B cell (primary cell): ENCODE measurements around the gene ZNF680. TPM values are rescaled to one million over a fixed set of nuclear protein-coding genes. Genes with fewer than 3 reads are reported as not detected.

Experiments used
- ATAC-seq: fragments of 200-7000 bp; cut with Tn5 transposase; one replicate; pipeline ENCODE4 v1.10.0; 2021; ENCODE audit warnings: low read depth, mild to moderate bottlenecking, moderate number of reproducible peaks, moderate library complexity
- CTCF ChIA-PET: fragments of 350-600 bp; sonication (Branson Sonifier 250); formaldehyde crosslinking; loops from one replicate; lab custom pipeline; 2021; ENCODE audit warnings: antibody characterized with exemption, inconsistent platforms; lab: Charles Lee
- POLR2A ChIA-PET: fragments of 350-600 bp; sonication (Branson Sonifier 250); formaldehyde crosslinking; loops from one replicate; lab custom pipeline; 2021; ENCODE audit warnings: antibody characterized with exemption; lab: Charles Lee
- DNase-seq: peaks from one replicate; pipeline ENCODE4 v3.0.0; 2013
- H2AFZ ChIP-seq: 2 replicates; pipeline ENCODE4 v1.6.1; 2012; ENCODE audit warnings: mild to moderate bottlenecking, low read depth, low read length; ENCODE audit not compliant: insufficient read depth, poor library complexity, severe bottlenecking
- H3K27ac ChIP-seq, 2 donors: 1 replicate in 1 of 2; 2 replicates in 1 of 2; pipeline ENCODE4 v1.5.1; 2012 to 2013; ENCODE audit warnings: low read length in 2 of 2, mild to moderate bottlenecking in 2 of 2, moderate library complexity in 1 of 2
- H3K27me3 ChIP-seq, 4 experiments: fragments of 200-600 bp in 1 of 4; sonication (generic) in 1 of 4; replicated peaks in 1 of 4; 1 replicate in 2 of 4; 2 replicates in 2 of 4; pipeline versions ENCODE4 v1.6.1 to v1.7.0; 2013 to 2016; ENCODE audit warnings: low read length in 3 of 4, mild to moderate bottlenecking in 2 of 4, mixed read lengths in 1 of 4, moderate library complexity in 1 of 4; ENCODE audit not compliant: insufficient read depth in 4 of 4, control insufficient read depth in 3 of 4; ENCODE audit errors: control extremely low read depth in 1 of 4
- H3K36me3 ChIP-seq, 2 experiments: replicated peaks in 1 of 2; 1 replicate in 1 of 2; 2 replicates in 1 of 2; pipeline versions ENCODE4 v1.6.1 to v1.7.1; 2013; ENCODE audit warnings: low read length in 1 of 2; ENCODE audit not compliant: insufficient read depth in 2 of 2, control insufficient read depth in 1 of 2; ENCODE audit errors: control extremely low read depth in 1 of 2, extremely low read depth in 1 of 2
- H3K4me1 ChIP-seq, 2 donors: fragments of 200-600 bp in 1 of 2; sonication (generic) in 1 of 2; 1 replicate in 1 of 2; 2 replicates in 1 of 2; pipeline versions ENCODE4 v1.5.1 to v1.6.1; 2013 to 2017; ENCODE audit warnings: low read length in 2 of 2; ENCODE audit not compliant: control insufficient read depth in 2 of 2, insufficient read depth in 2 of 2
- H3K4me2 ChIP-seq: replicated peaks from 2 replicates; pipeline ENCODE3; 2012; ENCODE audit warnings: mild to moderate bottlenecking, low read depth, low read length; ENCODE audit not compliant: poor library complexity, severe bottlenecking
- H3K4me3 ChIP-seq, 5 experiments: fragments of 200-600 bp in 1 of 5; sonication (generic) in 1 of 5; 1 replicate in 3 of 5; 2 replicates in 2 of 5; pipeline versions ENCODE4 v1.5.1 to v1.7.0; 2011 to 2016; ENCODE audit warnings: low read length in 4 of 5, mild to moderate bottlenecking in 4 of 5, low read depth in 2 of 5, control low read depth in 1 of 5, moderate library complexity in 1 of 5; ENCODE audit not compliant: insufficient read depth in 1 of 5; ENCODE audit errors: control extremely low read depth in 1 of 5, extremely low read depth in 1 of 5
- H3K79me2 ChIP-seq: fragments of 200-600 bp; sonication (generic); one replicate; pipeline ENCODE4 v1.6.0; 2016; ENCODE audit warnings: low read length; ENCODE audit not compliant: control insufficient read depth, insufficient read depth
- H3K9ac ChIP-seq: fragments of 200-600 bp; sonication (generic); 2 replicates; pipeline ENCODE4 v1.6.1; 2017; ENCODE audit warnings: mild to moderate bottlenecking, low read length, moderate library complexity
- H3K9me3 ChIP-seq, 3 donors: one replicate each; pipeline versions ENCODE4 v1.6.1 to v1.7.1; 2013; ENCODE audit warnings: low read length in 2 of 3; ENCODE audit not compliant: control insufficient read depth in 2 of 3, insufficient read depth in 1 of 3; ENCODE audit errors: control extremely low read depth in 1 of 3
- H4K20me1 ChIP-seq: 2 replicates; pipeline ENCODE4 v1.6.0; 2012; ENCODE audit warnings: mild to moderate bottlenecking, low read length; ENCODE audit not compliant: insufficient read depth, control insufficient read depth, poor library complexity, severe bottlenecking
- H3K27ac Mint-ChIP-seq: one replicate; pipeline ENCODE4 v1.8.0; 2021; ENCODE audit warnings: mixed read lengths
- H3K27me3 Mint-ChIP-seq: one replicate; pipeline ENCODE4 v1.8.0; 2021; ENCODE audit warnings: mixed read lengths
- H3K4me1 Mint-ChIP-seq: one replicate; pipeline ENCODE4 v1.8.0; 2021; ENCODE audit warnings: mixed read lengths
- H3K4me3 Mint-ChIP-seq: one replicate; pipeline ENCODE4 v1.8.0; 2021; ENCODE audit warnings: mixed read lengths
- H3K9me3 Mint-ChIP-seq: one replicate; pipeline ENCODE4 v1.8.0; 2022; ENCODE audit warnings: mixed read lengths; ENCODE audit not compliant: insufficient read depth
- EZH2 ChIP-seq: IDR thresholded peaks from 2 replicates; pipeline ENCODE4 v1.6.1; 2012; ENCODE audit warnings: borderline replicate concordance, low read depth, mild to moderate bottlenecking, moderate library complexity, low read length; ENCODE audit not compliant: insufficient read depth, poor library complexity, severe bottlenecking
- WGBS: methylation state at CpG from one replicate; pipeline ENCODE4 v1.1.5; 2013; ENCODE audit warnings: missing lambda C conversion rate; ENCODE audit not compliant: insufficient coverage; 5-methylcytosine and 5-hydroxymethylcytosine counted together
- intact Hi-C: fragments of 100-400 bp; cut with micrococcal nuclease; formaldehyde crosslinking; loops from one replicate; pipeline ENCODE4 v1.10.0; 2022
- polyA plus RNA-seq: library from polyadenylated mRNA; depleted of rRNA; stranded (reverse); fragments of >200 nt; gene quantifications from 2 replicates; pipeline ENCODE4 v1.2.3, GENCODE V29; 2012
- total RNA-seq, 2 donors: library from RNA; stranded (reverse); fragments of 120-200 nt in 1 of 2; gene quantifications; 1 replicate in 1 of 2; 2 replicates in 1 of 2; pipeline versions ENCODE4 v1.2.3 to v1.2.4, GENCODE V29; 2013 to 2022
- TF ChIP-seq, protein P1 (sequence below): fragments of 200-600 bp; IDR thresholded peaks from one replicate; pipeline ENCODE4 v1.8.0; 2022; ENCODE audit warnings: antibody characterized with exemption, mild to moderate bottlenecking

The ZNF680 gene
- total and polyA plus RNA-seq, 2 donors (not counting 1 experiment from before 2014, with no cell fraction given): 2.5 to 27.8 TPM

DNA sequence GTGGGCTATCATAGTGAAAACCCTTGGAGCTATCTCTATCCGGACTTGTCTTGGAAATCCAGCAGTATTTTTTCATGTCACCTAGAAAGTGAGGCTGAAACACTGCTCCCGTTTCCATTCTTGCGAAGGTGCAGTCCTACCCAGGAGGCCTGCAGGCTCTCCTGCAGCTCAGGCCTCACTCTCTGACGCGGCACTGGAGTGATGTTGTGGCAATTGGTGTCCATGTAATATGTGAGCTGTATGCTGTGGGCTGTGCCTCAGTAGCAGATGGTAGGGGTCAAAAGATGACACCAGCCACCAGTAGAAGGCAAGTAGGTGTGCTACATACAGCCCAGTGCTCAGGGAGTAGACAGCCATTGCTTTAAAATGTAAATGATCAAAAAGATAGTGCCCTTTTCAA is 28.1 kb upstream of the ZNF680 start:
- H3K79me2 ChIP-seq: no peaks in the 10 kb centered on the region
- ATAC-seq: no peak
- no peak overlapping the region for H2AFZ ChIP-seq
- Mint-ChIP-seq H3K4me3 (no peak overlapping the region), H3K4me1 (no peaks in the 10 kb centered on the region), H3K9me3 (peaks cover 5% of the 10 kb centered on the region), H3K27ac (no peak overlapping the region), H3K27me3 (no peaks in the 10 kb centered on the region)
- 93% methylated on average over 5 of the region's 5 CpGs for WGBS
- H3K27ac ChIP-seq: no peak overlapping the region
- no peaks in the 10 kb centered on the region for H3K4me1 ChIP-seq
- no peaks in the 10 kb centered on the region for H3K27me3 ChIP-seq
- H3K36me3 ChIP-seq: no peaks in the 10 kb centered on the region
- H4K20me1 ChIP-seq: no peaks in the 10 kb centered on the region
- POLR2A ChIA-PET: interaction anchor here (0.6 kb wide), 1 partner anchor 272 kb away, joined by 6 read pairs; no protein-coding TSS in a partner anchor
- CTCF ChIA-PET: no interaction called here
- H3K4me2 ChIP-seq: no peak overlapping the region
- no peak for TF ChIP-seq EZH2
- intact Hi-C loops: no loop called here
- H3K4me3 ChIP-seq: no peak overlapping the region
- peaks cover 0 to 13% (median 0%) of the 10 kb centered on the region in 3 donors for H3K9me3 ChIP-seq
- no peak overlapping the region for H3K9ac ChIP-seq
- no peak for DNase-seq

- TF ChIP-seq, protein P1, sequence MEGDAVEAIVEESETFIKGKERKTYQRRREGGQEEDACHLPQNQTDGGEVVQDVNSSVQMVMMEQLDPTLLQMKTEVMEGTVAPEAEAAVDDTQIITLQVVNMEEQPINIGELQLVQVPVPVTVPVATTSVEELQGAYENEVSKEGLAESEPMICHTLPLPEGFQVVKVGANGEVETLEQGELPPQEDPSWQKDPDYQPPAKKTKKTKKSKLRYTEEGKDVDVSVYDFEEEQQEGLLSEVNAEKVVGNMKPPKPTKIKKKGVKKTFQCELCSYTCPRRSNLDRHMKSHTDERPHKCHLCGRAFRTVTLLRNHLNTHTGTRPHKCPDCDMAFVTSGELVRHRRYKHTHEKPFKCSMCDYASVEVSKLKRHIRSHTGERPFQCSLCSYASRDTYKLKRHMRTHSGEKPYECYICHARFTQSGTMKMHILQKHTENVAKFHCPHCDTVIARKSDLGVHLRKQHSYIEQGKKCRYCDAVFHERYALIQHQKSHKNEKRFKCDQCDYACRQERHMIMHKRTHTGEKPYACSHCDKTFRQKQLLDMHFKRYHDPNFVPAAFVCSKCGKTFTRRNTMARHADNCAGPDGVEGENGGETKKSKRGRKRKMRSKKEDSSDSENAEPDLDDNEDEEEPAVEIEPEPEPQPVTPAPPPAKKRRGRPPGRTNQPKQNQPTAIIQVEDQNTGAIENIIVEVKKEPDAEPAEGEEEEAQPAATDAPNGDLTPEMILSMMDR: no peak
- no peak for TF ChIP-seq EZH2
- no peaks in the 10 kb centered on the region for H3K4me1 Mint-ChIP-seq
- DNase-seq (no peak), ATAC-seq (no peak)
- CTCF ChIA-PET: interaction anchor here (0.7 kb wide), 1 partner anchor 40 kb away, joined by 3 read pairs; no protein-coding TSS in a partner anchor
- H3K27ac Mint-ChIP-seq: peak overlapping the region; percentile 22
- intact Hi-C loops: no loop called here
- H3K27me3 ChIP-seq: no peaks in the 10 kb centered on the region
- H3K9me3 ChIP-seq: peaks cover 0 to 15% (median 0%) of the 10 kb centered on the region in 3 donors
- no peaks in the 10 kb centered on the region for H3K36me3 ChIP-seq
- H3K4me3 ChIP-seq: no peak overlapping the region
- no peak overlapping the region for H2AFZ ChIP-seq
- WGBS: 97% methylated on average over 37 of the region's 38 CpGs
- no peak overlapping the region for H3K9ac ChIP-seq
- no peak overlapping the region for H3K27ac ChIP-seq
- H3K27me3 Mint-ChIP-seq: no peaks in the 10 kb centered on the region
- no peaks in the 10 kb centered on the region for H4K20me1 ChIP-seq
- H3K4me1 ChIP-seq: no peaks in the 10 kb centered on the region
- H3K9me3 Mint-ChIP-seq: peaks cover 4% of the 10 kb centered on the region
- no peak overlapping the region for H3K4me3 Mint-ChIP-seq
- POLR2A ChIA-PET: no interaction called here
- H3K4me2 ChIP-seq: no peak overlapping the region
- H3K79me2 ChIP-seq: no peaks in the 10 kb centered on the region
These were observed 19.3 kb upstream of the ZNF680 start for GRCh38 chr7:64581926-64582894.
